Smooth muscle cell of the brain vasculature (primary cell): ENCODE measurements around the gene APEH.
"Not testable (repeated sequence)": the region's sequence is repeated elsewhere in the genome, so short reads cannot be mapped to it uniquely, and the experiment has no call there.

ENCODE experiments used
- DNase-seq: peaks from one replicate; pipeline ENCODE4 v3.0.0-alpha.2; 2012; ENCODE audit warnings: low read depth, low spot score

APEH gene

DNA sequence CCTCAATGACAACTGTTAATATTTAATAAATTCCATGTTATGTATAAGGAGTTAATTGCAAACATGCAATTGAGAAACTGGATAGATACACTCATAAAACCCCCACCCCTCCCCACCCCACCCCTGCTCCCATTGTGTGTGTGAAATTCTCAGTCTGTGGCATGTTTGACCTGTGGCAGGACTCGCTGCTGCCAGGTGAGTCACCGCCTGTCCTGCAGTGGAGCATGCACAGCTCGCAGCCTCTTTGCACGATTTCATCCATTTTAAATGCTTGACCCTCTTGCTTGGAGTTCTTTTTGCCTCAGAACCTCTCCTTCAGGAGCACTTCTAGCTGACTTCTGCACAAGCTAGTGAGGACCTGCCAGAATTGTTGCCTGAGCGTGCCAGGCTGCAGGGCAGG, 5.3 kb upstream of the APEH start:
- DNase-seq, result no peak

DNA sequence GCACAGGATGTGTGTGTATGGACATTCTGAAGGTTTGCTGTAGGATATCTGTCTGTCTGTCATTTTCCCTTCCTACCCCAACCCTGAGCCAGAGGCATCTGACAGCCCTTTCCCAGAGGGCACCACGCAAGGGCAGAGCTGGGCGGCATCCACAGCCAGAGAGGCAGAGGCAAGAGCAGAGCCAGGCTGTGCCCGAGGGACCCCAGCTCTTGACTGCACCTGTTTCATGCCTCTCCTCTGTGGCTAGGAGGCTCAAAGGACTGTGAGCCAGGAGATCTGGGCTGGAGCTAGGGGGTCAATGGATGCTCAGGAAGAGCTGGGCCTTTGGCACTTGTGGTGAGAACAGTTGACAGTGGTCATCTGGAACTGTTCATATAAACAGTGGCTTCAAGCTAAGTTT, 4.8 kb upstream of the APEH start:
- no peak for DNase-seq

DNA sequence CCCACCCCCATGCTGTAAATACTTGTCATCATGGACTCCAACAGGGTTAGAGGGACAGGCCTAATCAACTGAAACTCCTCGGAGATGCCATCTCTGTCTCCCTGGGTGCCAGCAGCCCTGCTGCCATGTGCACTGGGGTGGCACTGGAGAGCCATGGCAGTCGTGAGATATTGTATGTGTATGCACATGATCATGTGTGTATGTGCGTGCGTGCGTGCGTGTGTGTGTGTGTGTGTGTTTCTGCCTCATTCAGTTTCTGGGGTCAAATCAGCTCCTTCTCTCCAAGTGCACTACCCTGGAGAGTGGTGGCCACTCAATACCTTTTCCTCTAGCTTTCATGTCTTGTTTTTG, 3.2 kb upstream of the APEH start:
- DNase-seq, result no peak

DNA sequence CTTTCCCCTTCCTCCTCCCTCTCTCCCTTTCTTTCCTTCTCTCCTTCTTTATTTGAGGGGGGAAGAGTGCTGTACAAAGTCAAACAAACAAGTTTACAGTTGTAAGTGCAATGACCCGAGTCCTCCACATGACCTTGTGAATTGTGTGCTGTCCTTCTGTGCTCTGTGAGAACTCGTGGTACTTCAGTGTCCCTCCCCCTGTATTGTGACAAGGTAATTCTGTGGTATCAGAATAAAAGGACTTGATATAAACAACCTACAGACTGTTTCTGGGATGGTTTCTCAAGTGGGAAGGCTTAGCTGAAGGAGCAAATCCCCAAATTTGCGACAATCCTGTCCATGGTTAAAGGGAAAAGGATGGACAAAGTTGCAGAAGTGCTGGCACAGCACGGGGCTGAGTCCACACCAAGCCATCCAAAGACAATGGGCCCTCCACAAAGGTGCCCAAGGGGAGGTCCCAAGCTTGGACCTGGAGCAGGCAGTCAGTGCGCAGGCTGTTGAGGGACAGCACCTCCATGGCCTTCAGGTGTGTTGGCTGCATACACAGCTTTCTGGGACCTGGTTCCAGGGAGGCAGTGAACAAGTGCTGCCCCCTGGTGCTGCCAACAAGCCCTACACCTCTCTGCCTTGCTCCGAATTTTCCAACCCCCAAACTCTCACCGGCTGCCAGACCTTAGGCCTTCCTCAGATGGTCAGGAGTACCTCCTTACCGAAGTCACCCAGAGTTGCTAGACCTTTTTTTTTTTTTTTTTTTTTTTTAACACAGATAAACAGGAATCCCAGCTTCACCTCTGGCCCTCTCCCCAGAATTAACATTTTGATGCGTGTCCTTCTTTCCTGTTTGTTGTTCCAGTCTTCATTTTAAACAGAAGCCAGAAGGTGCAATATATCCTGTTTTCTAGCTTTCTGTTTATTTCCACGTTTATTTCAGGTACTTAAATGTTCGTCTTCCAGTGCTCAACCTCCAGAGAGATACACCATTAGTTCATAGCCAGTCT, 2.6 kb upstream of the APEH start:
- no peak for DNase-seq

DNA sequence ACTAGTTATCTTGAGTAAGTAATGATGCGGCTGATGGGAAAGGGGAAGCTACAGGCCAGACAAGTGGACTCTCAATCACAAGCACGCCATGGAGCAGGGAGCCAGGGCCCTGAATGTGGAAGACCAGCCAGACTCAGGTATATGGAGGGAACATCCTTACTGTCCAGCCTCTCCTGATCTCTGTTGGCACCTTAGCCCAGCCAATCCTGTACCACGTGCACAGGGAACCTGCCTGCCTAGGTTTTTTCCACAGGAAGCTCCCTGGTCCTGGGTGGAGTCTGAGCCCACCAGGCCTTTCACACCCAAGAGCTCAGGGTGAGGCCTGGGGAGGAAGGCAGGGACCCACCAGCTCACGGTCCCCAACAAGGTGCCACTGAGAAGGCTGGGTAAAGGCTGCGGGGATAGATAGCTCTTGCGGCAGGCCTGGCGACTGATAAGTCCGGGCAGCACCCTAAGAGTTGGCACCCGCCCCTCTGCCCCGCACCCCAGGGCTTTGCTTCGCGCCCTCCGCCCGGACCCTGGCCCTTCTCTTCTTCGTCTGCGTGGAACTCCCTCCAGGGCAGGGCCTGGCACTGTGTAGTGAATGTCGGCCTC, 933 bp upstream of the APEH start:
- DNase-seq, result no peak

DNA sequence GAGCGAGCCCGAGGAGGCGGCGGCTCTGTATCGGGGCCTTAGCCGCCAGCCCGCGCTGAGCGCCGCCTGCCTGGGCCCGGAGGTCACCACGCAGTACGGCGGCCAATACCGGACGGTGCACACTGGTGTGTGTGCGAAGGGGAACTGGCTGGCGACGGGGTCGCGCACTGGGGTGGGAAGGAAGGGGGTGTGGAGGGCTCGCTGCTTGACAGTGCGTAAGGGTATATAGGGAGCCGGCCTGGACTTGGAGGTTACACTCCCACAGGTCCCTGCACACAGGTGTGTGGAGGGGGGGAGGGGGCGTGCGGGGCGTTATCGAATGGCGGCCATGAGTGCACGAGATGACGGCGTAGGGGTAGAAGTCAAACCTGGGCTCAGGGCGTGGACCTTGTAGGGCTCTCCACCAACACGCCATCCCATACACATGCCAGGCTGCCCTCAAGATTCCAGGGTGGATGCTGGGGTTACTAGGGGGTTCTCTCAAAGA, 389 bp downstream of the APEH start:
- no peak for DNase-seq

DNA sequence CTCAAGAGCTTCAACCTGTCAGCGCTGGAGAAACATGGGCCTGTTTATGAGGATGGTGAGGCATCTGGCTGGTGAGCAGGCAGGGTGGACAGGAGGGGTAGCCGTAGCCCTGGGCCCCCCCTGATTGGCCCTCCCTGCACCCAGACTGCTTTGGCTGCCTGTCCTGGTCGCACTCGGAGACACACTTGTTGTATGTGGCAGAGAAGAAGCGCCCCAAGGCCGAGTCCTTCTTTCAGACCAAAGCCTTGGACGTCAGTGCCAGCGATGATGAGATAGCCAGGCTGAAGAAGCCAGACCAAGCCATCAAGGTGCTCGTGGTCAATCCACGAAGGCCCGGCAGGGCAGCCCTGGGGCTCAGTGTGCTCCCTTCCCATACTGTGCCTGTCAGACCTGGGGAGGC, 1.8 kb downstream of the APEH start:
- no peak for DNase-seq

DNA sequence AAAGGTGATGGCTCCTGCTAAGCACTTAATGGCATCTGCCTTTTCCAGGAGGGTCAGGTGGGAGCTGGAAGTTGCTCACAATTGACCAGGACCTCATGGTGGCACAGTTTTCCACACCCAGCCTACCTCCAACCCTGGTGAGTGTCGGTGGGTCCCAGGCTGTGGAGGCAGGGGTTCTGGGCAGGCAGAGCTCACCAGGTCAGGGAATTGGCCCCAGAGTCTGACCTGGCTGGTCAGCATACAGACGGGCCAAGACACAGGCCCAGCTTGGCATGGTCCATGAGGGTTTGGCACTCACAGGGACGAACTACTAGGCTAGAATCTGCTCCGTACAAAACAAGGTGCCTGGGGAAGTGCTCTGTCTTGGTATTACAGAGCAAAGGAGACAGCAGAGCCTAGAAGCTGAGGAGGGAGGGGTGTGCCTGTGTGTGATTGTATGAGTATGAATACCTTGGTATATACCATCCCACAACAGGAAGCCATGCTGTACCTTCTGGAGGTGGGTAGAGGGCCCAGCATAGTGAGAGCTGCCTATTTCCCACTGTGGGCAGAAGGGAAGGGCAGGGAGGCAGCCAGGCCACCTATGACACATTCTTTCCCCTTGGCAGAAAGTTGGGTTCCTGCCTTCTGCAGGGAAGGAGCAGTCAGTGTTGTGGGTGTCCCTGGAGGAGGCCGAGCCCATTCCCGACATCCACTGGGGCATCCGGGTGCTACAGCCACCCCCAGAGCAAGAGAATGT, 6.5 kb downstream of the APEH start:
- DNase-seq, result no peak

DNA sequence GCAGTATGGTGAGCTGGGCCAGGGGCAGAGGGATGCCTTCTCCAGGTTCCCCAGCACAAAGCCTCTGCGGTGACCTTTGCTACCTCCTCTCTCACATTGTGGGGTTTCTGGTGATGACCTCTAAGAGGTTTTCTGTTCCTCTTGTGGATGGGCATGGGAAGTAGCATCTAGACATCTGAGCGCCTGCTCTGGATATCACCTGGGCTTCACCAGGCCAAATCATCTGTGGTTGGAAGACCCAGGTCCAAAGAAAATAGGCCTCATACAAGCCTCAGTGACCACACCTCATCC, 7.0 kb downstream of the APEH start:
- no peak for DNase-seq

DNA sequence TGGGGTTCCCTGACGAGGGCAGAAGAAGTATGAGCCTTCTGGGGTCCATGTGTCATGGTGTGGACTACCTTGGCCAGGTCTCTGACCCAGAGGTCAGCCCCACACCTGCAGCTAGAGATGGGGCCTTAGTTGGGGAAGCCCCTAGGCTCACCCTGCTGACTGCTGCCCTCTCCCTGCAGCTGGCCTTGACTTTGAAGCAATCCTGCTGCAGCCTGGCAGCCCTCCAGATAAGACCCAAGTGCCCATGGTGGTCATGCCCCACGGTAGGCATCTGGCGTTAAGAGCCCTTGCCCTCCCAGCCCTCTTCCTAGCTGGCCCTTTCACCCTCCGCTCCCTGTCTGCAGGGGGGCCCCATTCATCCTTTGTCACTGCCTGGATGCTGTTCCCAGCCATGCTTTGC, 7.4 kb downstream of the APEH start:
- no peak for DNase-seq

DNA sequence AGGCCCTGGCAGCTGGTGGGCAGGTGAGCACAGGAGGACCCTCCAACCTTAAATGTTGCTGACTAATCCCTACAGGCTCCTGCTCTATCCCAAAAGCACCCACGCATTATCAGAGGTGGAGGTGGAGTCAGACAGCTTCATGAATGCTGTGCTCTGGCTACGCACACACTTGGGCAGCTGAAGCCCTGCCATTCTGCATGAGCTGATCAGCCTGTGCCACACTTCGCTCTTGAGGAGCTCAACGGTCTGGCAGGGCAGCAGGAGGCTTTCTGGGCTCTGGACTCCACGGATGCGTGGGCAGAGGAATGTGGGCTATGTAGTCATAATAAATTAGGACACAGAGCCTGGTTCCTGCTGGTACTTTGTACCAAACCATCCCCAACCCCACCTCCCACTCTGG, 9.0 kb downstream of the APEH start:
- no peak for DNase-seq

DNA sequence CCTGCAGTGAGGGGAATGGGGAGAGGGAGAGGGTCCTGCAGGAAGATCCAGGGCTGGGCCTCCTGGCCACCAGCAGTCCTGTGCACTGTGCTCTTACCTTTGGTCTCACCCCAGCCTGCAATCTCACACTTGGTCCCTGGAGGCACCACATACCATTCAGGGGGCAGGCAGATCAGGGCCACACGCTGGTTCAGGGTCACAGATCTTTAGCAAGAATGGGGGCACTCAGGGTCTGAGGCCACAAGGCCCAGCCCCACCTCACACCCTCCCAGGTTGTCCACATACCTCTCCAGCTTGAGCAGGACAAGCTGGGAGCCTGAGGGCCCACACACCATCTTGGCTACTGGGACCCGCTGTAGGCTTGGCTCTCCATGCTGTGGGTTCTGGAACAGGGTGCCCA, 10.3 kb downstream of the APEH start:
- not testable (repeated sequence) for DNase-seq

DNA sequence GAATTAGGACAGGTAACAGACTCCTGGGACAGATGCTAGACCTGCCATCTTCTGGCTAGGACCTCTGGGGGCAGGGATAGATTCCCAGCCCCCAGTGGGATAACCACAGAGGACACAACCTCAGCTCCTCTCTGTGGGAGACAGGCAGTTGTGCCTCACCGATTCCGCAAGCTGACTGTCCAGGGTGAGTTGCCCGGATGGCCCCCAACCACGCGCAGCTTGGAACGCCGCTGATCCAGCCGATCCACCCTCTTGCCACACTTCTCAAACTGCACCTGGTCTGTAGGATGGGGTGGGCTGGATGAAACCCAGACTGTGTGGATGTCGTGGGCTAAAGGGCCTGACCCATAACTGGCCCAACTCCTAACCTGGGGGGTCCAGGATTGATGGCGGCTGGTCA, 11.0 kb downstream of the APEH start:
- DNase-seq, result not testable (repeated sequence)

DNA sequence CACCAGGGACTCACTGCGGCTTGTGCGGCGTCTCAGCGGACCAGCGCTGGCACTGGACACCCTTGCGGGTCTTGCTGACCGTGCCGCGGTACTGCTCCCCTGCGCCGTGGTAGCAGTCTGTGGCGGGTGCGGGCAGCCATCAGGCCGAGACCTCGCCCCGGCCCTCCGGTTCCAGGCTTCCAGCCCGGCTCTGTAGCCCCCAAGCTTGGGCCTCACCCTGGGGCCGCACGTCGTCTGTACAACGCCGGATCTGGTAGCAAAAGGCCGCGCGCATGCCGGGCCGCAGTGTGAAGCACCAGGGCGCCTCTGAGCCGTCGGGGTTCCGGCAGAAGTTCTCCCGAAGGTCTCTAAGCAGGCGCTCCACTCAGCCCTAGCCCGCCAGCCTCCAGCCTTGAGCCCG, 11.7 kb downstream of the APEH start:
- not testable (repeated sequence) for DNase-seq

DNA sequence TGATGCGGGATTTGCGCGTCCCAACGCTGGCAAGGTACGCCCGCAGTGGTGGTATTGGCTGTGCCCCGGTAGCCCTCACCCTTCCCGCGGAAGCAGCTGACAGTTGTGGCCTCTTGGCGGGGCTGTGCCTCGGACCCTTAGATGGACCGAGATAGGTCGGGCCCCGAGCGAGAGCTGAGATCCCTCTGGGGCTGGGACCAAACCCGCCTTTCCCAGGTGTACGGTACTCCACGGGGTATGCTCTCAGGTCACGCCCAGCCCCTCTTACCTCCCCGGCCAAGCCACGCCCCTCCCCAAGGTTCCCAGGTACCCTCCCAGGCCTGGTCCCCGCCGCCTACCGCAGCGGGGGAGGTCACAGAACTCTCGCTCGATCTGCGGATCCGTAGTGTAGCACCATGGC, 12.2 kb downstream of the APEH start:
- not testable (repeated sequence) for DNase-seq

DNA sequence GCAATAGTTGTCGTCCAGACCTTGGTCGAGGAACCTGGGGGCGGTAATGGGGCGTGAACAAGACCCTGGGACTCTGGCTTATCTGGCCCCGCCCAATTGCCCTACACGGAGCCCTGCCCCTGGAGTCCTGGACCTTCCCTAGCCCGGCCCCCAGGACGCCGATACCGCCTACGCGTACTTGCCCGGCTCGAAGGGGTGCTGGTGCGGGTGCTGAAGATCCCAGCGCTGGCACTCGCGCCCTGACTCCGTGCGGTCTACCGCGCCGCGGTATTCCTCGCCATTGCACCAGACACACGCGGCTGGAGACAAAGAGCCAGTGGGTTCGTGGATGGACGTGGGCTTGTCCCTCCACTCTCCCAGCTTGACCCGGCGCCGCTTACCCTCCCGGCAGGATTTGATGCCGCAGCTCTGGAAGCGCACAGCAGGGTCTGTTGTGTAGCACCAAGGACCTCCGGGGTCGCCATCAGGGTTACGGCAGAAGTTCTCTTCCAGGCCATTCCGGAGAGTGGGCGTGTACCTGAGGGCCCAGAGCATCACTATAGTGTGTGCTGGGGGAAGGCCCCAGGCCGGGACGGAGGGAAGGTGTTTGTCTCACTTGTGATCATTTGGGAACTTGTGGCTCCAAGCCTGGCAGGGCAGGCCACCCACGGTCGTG, 12.7 kb downstream of the APEH start:
- not testable (repeated sequence) for DNase-seq

DNA sequence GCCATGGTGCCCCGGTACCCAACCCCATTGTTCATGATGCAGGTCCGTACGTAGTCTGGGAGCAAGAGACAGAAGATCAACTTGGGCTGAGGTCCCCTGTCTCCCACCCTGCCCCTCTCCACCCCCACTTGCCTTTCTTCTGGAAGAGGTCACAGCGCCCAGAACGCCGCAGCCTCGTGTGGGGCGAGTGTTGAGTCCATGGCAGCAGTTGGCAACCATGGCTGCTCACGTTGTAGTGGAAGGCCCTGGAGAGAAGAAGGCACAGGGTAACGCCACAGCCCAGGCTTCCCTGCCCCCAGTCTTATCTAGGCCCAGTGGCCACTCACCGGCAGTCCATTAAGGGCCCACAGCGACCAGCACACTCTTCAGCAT, 13.3 kb downstream of the APEH start:
- DNase-seq, result not testable (repeated sequence)

DNA sequence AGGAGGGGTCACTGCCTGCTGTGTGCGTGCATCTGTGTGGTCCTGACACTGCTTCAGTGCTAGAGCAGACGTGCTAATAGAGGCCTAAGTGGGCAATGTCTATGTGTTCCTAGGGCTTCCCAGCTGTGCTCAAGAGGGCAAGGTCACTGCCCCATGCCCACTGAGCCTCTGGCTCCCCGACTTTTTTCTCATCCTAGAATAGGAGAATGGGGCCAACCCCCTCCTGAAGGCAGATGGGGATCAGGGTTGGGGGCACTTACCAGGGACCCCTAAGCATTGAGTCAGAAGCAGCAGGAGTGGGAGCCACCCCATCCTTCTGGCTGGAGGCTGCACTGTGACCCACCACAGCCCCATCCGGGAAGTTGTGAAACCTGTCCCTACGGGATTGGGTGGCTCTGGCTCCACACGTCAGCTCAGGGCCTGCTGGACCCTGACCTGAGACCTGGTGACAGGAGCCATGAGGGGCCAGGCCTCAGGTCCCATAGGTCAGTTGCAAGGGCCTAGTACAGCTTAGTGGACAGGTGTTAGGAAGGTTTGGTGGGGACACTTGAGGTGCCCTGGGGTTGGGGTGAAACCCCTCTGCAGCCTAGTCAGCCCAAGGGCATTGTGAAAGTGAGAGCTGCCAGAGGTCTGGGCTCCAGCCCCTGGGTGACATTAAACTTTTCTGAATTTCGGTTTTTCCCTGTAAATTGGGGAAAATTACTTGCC, 14.3 kb downstream of the APEH start:
- not testable (repeated sequence) for DNase-seq

DNA sequence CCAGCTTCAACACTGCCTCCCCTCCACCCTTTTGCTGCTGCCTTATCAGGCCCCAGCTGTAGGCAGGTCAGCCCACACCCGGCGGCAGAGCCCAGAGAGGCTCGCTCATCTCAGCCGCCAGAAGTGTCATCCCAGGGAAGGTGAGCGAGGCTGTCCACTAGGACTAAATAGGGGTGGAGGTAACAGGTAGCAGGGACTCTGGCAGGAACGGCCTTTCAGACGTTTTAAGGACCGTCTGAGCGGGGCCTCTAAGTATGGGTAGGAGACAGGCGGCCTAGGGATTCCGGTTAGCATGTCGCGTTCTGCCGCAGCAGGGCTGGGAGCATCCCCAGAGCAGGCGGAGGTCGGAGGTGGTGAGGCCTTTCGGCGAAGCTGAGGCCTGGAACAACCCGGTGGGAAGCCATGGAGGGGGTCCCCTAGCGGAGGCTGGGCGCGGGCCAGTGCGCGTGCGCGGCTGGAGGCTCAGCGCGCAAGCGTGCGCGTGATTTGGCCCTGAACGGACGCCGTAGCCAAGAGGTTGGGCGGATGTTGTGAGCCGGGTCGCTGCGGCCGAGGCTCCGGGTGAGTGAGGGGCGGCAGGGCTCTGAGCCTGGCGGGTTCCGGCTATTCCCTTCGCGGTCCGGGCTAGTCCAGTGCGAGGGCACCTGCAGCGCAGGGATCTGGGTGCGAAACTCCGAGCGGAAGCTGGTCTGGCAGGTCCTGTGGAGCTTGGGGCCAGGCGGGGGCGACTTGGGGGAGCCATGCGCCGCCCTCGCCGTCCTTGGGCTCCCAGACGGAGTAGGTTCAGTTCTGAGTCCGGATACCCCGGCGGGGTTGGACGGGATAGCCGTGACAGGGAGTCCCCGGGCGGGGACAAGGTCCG, 15.1 kb downstream of the APEH start, which contains the start of the genes MST1 and RNF123:
TSS of gene MST1 (minus strand) at position 429 of the 862 bp plus-strand sequence. CDS start 783 bp downstream, outside the sequence.
TSS of gene RNF123 (plus strand) at position 512 of the 862 bp plus-strand sequence. CDS start 1,609 bp downstream, outside the sequence.
- peak; percentile 83 for DNase-seq
